ENCODE measurements around the gene B9D2.
"Not testable (repeated sequence)": the region's sequence is repeated elsewhere in the genome, so short reads cannot be mapped to it uniquely, and the experiment has no call there.

Gene B9D2

GRCh38 chr19:41376998-41377365, 13.0 kb upstream of the B9D2 start:
- Histone ChIP-seq H3K9me3 (ENCODE audit: control extremely low read depth in 1 of 5, control insufficient read depth in 4 of 5, insufficient read depth in 2 of 5, low read depth in 1 of 5, low read length in 4 of 5) (no peaks in the 10 kb centered on the region), H3K36me3 (ENCODE audit: control insufficient read depth in 4 of 4, insufficient read depth in 4 of 4, low read length in 3 of 4) (peaks cover 0 to 11% (median 1%) of the 10 kb centered on the region in 4 experiments), H3K27me3 (replicated peaks in 2 of 5; ENCODE audit: control insufficient read depth in 4 of 5, insufficient read depth in 5 of 5, low read length in 4 of 5) (no peaks in the 10 kb centered on the region), H3K4me3 (ENCODE audit: control insufficient read depth in 1 of 7, extremely low read depth in 1 of 7, insufficient read depth in 4 of 7, low read depth in 2 of 7, low read length in 6 of 7) (peak overlapping the region in 5 of 7 experiments; percentile 56 to 85 (median 72)), H3K4me1 (ENCODE audit: control extremely low read depth in 1 of 4, control insufficient read depth in 4 of 4, insufficient read depth in 4 of 4, low read length in 3 of 4) (peaks cover 3 to 31% (median 19%) of the 10 kb centered on the region in 4 experiments), H3K27ac (ENCODE audit: insufficient read depth in 1 of 2, low read depth in 1 of 2, low read length in 2 of 2, poor library complexity in 1 of 2, severe bottlenecking in 2 of 2) (peak overlapping the region in 1 of 2 experiments; percentile 25)
- POLR2A ChIA-PET = no interaction called here
- WGBS (ENCODE audit: insufficient coverage) = 72% methylated on average over 8 of the region's 8 CpGs
- CTCF ChIA-PET = interaction anchor here (1.1 to 4.5 kb wide), 4 partner anchors 10 to 54 kb away, joined by 3 to 38 read pairs (median 8); partner anchors contain the start of gene B9D2
- DNase-seq = no peak

GRCh38 chr19:41376241-41376997, 12.5 kb upstream of the B9D2 start, which contains the start of gene TMEM91:
TSS of gene TMEM91 (plus strand) at chr19:41376533. CDS start at chr19:41378310, 1,777 bp downstream.
- H3K27me3 ChIP-seq (replicated peaks in 2 of 5; ENCODE audit: control insufficient read depth in 4 of 5, insufficient read depth in 5 of 5, low read length in 4 of 5) = no peaks in the 10 kb centered on the region
- peaks cover 0 to 9% (median 1%) of the 10 kb centered on the region in 4 experiments for H3K36me3 ChIP-seq (ENCODE audit: control insufficient read depth in 4 of 4, insufficient read depth in 4 of 4, low read length in 3 of 4)
- H3K4me1 ChIP-seq (ENCODE audit: control extremely low read depth in 1 of 4, control insufficient read depth in 4 of 4, insufficient read depth in 4 of 4, low read length in 3 of 4) = peaks cover 3 to 31% (median 19%) of the 10 kb centered on the region in 4 experiments
- POLR2A ChIA-PET = no interaction called here
- 3% methylated on average over 36 of the region's 47 CpGs for WGBS (ENCODE audit: insufficient coverage)
- CTCF ChIA-PET = interaction anchor here (0.9 to 4.5 kb wide), 6 partner anchors 10 to 55 kb away, joined by 3 to 38 read pairs (median 5); partner anchors contain the start of gene B9D2
- H3K9me3 ChIP-seq (ENCODE audit: control extremely low read depth in 1 of 5, control insufficient read depth in 4 of 5, insufficient read depth in 2 of 5, low read depth in 1 of 5, low read length in 4 of 5) = no peaks in the 10 kb centered on the region
- peak in 2 of 3 donors; percentile 28 to 36 for DNase-seq
- peak within 1 kb of the TSS in 6 of 7 experiments; percentile 43 to 85 (median 66) for H3K4me3 ChIP-seq (ENCODE audit: control insufficient read depth in 1 of 7, extremely low read depth in 1 of 7, insufficient read depth in 4 of 7, low read depth in 2 of 7, low read length in 6 of 7)
- H3K27ac ChIP-seq (ENCODE audit: insufficient read depth in 1 of 2, low read depth in 1 of 2, low read length in 2 of 2, poor library complexity in 1 of 2, severe bottlenecking in 2 of 2) = peak within 1 kb of the TSS in 1 of 2 experiments; percentile 25

GRCh38 chr19:41373993-41374392, 10.0 kb upstream of the B9D2 start:
- no peak for DNase-seq
- peaks cover 3 to 35% (median 18%) of the 10 kb centered on the region in 4 experiments for H3K4me1 ChIP-seq (ENCODE audit: control extremely low read depth in 1 of 4, control insufficient read depth in 4 of 4, insufficient read depth in 4 of 4, low read length in 3 of 4)
- peaks cover 0 to 6% (median 0%) of the 10 kb centered on the region in 4 experiments for H3K36me3 ChIP-seq (ENCODE audit: control insufficient read depth in 4 of 4, insufficient read depth in 4 of 4, low read length in 3 of 4)
- H3K27me3 ChIP-seq (replicated peaks in 2 of 5; ENCODE audit: control insufficient read depth in 4 of 5, insufficient read depth in 5 of 5, low read length in 4 of 5) = no peaks in the 10 kb centered on the region
- ChIA-PET POLR2A (no interaction called here), CTCF (no interaction called here)
- no peak overlapping the region for H3K27ac ChIP-seq (ENCODE audit: insufficient read depth in 1 of 2, low read depth in 1 of 2, low read length in 2 of 2, poor library complexity in 1 of 2, severe bottlenecking in 2 of 2)
- H3K9me3 ChIP-seq (ENCODE audit: control extremely low read depth in 1 of 5, control insufficient read depth in 4 of 5, insufficient read depth in 2 of 5, low read depth in 1 of 5, low read length in 4 of 5) = no peaks in the 10 kb centered on the region
- no peak overlapping the region for H3K4me3 ChIP-seq (ENCODE audit: control insufficient read depth in 1 of 7, extremely low read depth in 1 of 7, insufficient read depth in 4 of 7, low read depth in 2 of 7, low read length in 6 of 7)
- WGBS (ENCODE audit: insufficient coverage) = 93% methylated on average over 9 of the region's 12 CpGs

- Histone ChIP-seq H3K9me3 (ENCODE audit: control extremely low read depth in 1 of 5, control insufficient read depth in 4 of 5, insufficient read depth in 2 of 5, low read depth in 1 of 5, low read length in 4 of 5) (no peaks in the 10 kb centered on the region), H3K36me3 (ENCODE audit: control insufficient read depth in 4 of 4, insufficient read depth in 4 of 4, low read length in 3 of 4) (peaks cover 0 to 3% (median 0%) of the 10 kb centered on the region in 4 experiments), H3K27ac (ENCODE audit: insufficient read depth in 1 of 2, low read depth in 1 of 2, low read length in 2 of 2, poor library complexity in 1 of 2, severe bottlenecking in 2 of 2) (no peak overlapping the region), H3K4me3 (ENCODE audit: control insufficient read depth in 1 of 7, extremely low read depth in 1 of 7, insufficient read depth in 4 of 7, low read depth in 2 of 7, low read length in 6 of 7) (no peak overlapping the region), H3K27me3 (replicated peaks in 2 of 5; ENCODE audit: control insufficient read depth in 4 of 5, insufficient read depth in 5 of 5, low read length in 4 of 5) (no peaks in the 10 kb centered on the region), H3K4me1 (ENCODE audit: control extremely low read depth in 1 of 4, control insufficient read depth in 4 of 4, insufficient read depth in 4 of 4, low read length in 3 of 4) (peaks cover 3 to 40% (median 24%) of the 10 kb centered on the region in 4 experiments)
- POLR2A ChIA-PET = no interaction called here
- CTCF ChIA-PET = interaction anchor here (1.6 to 2.1 kb wide), 2 partner anchors 9 to 45 kb away, joined by 4 to 6 read pairs; partner anchors contain the start of gene B9D2
- no CpG with 5 or more reads among the region's 2 CpGs for WGBS (ENCODE audit: insufficient coverage)
- no peak for DNase-seq
Observed at GRCh38 chr19:41372501-41372900, 8.6 kb upstream of the B9D2 start.

- POLR2A ChIA-PET = no interaction called here
- Histone ChIP-seq H3K9me3 (ENCODE audit: control extremely low read depth in 1 of 5, control insufficient read depth in 4 of 5, insufficient read depth in 2 of 5, low read depth in 1 of 5, low read length in 4 of 5) (no peaks in the 10 kb centered on the region), H3K4me3 (ENCODE audit: control insufficient read depth in 1 of 7, extremely low read depth in 1 of 7, insufficient read depth in 4 of 7, low read depth in 2 of 7, low read length in 6 of 7) (no peak overlapping the region), H3K27me3 (replicated peaks in 2 of 5; ENCODE audit: control insufficient read depth in 4 of 5, insufficient read depth in 5 of 5, low read length in 4 of 5) (no peaks in the 10 kb centered on the region), H3K4me1 (ENCODE audit: control extremely low read depth in 1 of 4, control insufficient read depth in 4 of 4, insufficient read depth in 4 of 4, low read length in 3 of 4) (peaks cover 3 to 40% (median 30%) of the 10 kb centered on the region in 4 experiments), H3K36me3 (ENCODE audit: control insufficient read depth in 4 of 4, insufficient read depth in 4 of 4, low read length in 3 of 4) (peaks cover 0 to 3% (median 0%) of the 10 kb centered on the region in 4 experiments), H3K27ac (ENCODE audit: insufficient read depth in 1 of 2, low read depth in 1 of 2, low read length in 2 of 2, poor library complexity in 1 of 2, severe bottlenecking in 2 of 2) (no peak overlapping the region)
- 96% methylated on average over 8 of the region's 8 CpGs for WGBS (ENCODE audit: insufficient coverage)
- DNase-seq = no peak
- CTCF ChIA-PET = interaction anchor here (0.7 to 2.1 kb wide), 5 partner anchors 8 to 293 kb away, joined by 3 to 6 read pairs (median 3); partner anchors contain the start of gene B9D2
Observed at GRCh38 chr19:41371541-41371940, 7.6 kb upstream of the B9D2 start.

GRCh38 chr19:41371119-41371518, 7.2 kb upstream of the B9D2 start:
- H3K9me3 ChIP-seq (ENCODE audit: control extremely low read depth in 1 of 5, control insufficient read depth in 4 of 5, insufficient read depth in 2 of 5, low read depth in 1 of 5, low read length in 4 of 5); H3K27ac ChIP-seq (ENCODE audit: insufficient read depth in 1 of 2, low read depth in 1 of 2, low read length in 2 of 2, poor library complexity in 1 of 2, severe bottlenecking in 2 of 2); H3K4me3 ChIP-seq (ENCODE audit: control insufficient read depth in 1 of 7, extremely low read depth in 1 of 7, insufficient read depth in 4 of 7, low read depth in 2 of 7, low read length in 6 of 7); POLR2A ChIA-PET; DNase-seq; H3K27me3 ChIP-seq (replicated peaks in 2 of 5; ENCODE audit: control insufficient read depth in 4 of 5, insufficient read depth in 5 of 5, low read length in 4 of 5); H3K36me3 ChIP-seq (ENCODE audit: control insufficient read depth in 4 of 4, insufficient read depth in 4 of 4, low read length in 3 of 4): not testable (repeated sequence)
- WGBS (ENCODE audit: insufficient coverage) = 96% methylated on average over 5 of the region's 5 CpGs
- H3K4me1 ChIP-seq (ENCODE audit: control extremely low read depth in 1 of 4, control insufficient read depth in 4 of 4, insufficient read depth in 4 of 4, low read length in 3 of 4) = peaks cover 2 to 40% (median 32%) of the 10 kb centered on the region in 4 experiments
- CTCF ChIA-PET = interaction anchor here (0.7 to 1.6 kb wide), 3 partner anchors 11 to 293 kb away, joined by 3 to 4 read pairs (median 3); no protein-coding TSS in a partner anchor

GRCh38 chr19:41369769-41370168, 5.8 kb upstream of the B9D2 start:
- H3K9me3 ChIP-seq (ENCODE audit: control extremely low read depth in 1 of 5, control insufficient read depth in 4 of 5, insufficient read depth in 2 of 5, low read depth in 1 of 5, low read length in 4 of 5) = no peaks in the 10 kb centered on the region
- H3K27ac ChIP-seq (ENCODE audit: insufficient read depth in 1 of 2, low read depth in 1 of 2, low read length in 2 of 2, poor library complexity in 1 of 2, severe bottlenecking in 2 of 2) = no peak overlapping the region
- POLR2A ChIA-PET = no interaction called here
- no peak for DNase-seq
- peaks cover 0 to 41% (median 34%) of the 10 kb centered on the region in 4 experiments for H3K4me1 ChIP-seq (ENCODE audit: control extremely low read depth in 1 of 4, control insufficient read depth in 4 of 4, insufficient read depth in 4 of 4, low read length in 3 of 4)
- no peaks in the 10 kb centered on the region for H3K27me3 ChIP-seq (replicated peaks in 2 of 5; ENCODE audit: control insufficient read depth in 4 of 5, insufficient read depth in 5 of 5, low read length in 4 of 5)
- CTCF ChIA-PET = interaction anchor here (5.9 kb wide), 1 partner anchor 8 kb away, joined by 38 read pairs; the partner anchor contains the start of gene TMEM91
- H3K4me3 ChIP-seq (ENCODE audit: control insufficient read depth in 1 of 7, extremely low read depth in 1 of 7, insufficient read depth in 4 of 7, low read depth in 2 of 7, low read length in 6 of 7) = no peak overlapping the region
- no CpG with 5 or more reads among the region's 2 CpGs for WGBS (ENCODE audit: insufficient coverage)
- H3K36me3 ChIP-seq (ENCODE audit: control insufficient read depth in 4 of 4, insufficient read depth in 4 of 4, low read length in 3 of 4) = peaks cover 0 to 3% (median 0%) of the 10 kb centered on the region in 4 experiments

All from common myeloid progenitor, CD34-positive (primary cell).